Measurements from ENCODE around the gene GABPB1. TPM values are rescaled to one million over a fixed set of nuclear protein-coding genes. Genes with fewer than 3 reads are reported as not detected.

Gene GABPB1
- total and polyA plus RNA-seq, 2 of the 13 experiments (the other 11 are each of a cell fraction or from before 2014, with no cell fraction given) = 17.5 to 39.5 TPM

- TF ChIP-seq ZNF737 (CRISPR knock-in tag; IDR thresholded peaks at IDR 0.05; ENCODE audit: borderline replicate concordance) (0 out of 2 replicates have a peak, but pooled peaks have one; percentile 70), NR2F2 (IDR thresholded peaks at IDR 0.05; ENCODE audit: borderline replicate concordance, low read depth) (peak; percentile 12; the same call in 1 of the 2 replicates), TP53 (CRISPR knock-in tag; conservative IDR thresholded peaks at IDR 0.05) (no peak), ZNF598 (CRISPR knock-in tag; IDR thresholded peaks at IDR 0.05; ENCODE audit: borderline replicate concordance) (no peak), RBM22 (optimal IDR thresholded peaks at IDR 0.05; ENCODE audit: low read length) (no peak), ZMAT3 (CRISPR knock-in tag; conservative IDR thresholded peaks at IDR 0.05) (no peak), ZNF260 (CRISPR knock-in tag; IDR thresholded peaks at IDR 0.05; ENCODE audit: borderline replicate concordance, low read depth) (no peak), SIN3A (IDR thresholded peaks at IDR 0.05; ENCODE audit: borderline replicate concordance, low read depth, low read length) (no peak; the same call in 1 of the 2 replicates), DMTF1 (CRISPR knock-in tag; IDR thresholded peaks at IDR 0.05) (no peak), ZNF33A (CRISPR knock-in tag; IDR thresholded peaks at IDR 0.05; ENCODE audit: borderline replicate concordance) (no peak), ZNF317 (CRISPR knock-in tag; IDR thresholded peaks at IDR 0.05) (no peak), ZNF687 (CRISPR knock-in tag; IDR thresholded peaks at IDR 0.05) (no peak; the same call in 1 of the 2 replicates), PHF21A (CRISPR knock-in tag; IDR thresholded peaks at IDR 0.05) (no peak), ZFP37 (CRISPR knock-in tag; IDR thresholded peaks at IDR 0.05; ENCODE audit: borderline replicate concordance) (0 out of 2 replicates have a peak, but pooled peaks have one; percentile 34), HDAC1 (CRISPR knock-in tag; IDR thresholded peaks at IDR 0.05) (peak; percentile 21; the same call in 1 of the 2 replicates), ZNF569 (CRISPR knock-in tag; IDR thresholded peaks at IDR 0.05; ENCODE audit: borderline replicate concordance) (no peak), CHCHD3 (CRISPR knock-in tag; IDR thresholded peaks at IDR 0.05) (peak; percentile 74), RORA (CRISPR knock-in tag; IDR thresholded peaks at IDR 0.05) (no peak), ZNF772 (CRISPR knock-in tag; IDR thresholded peaks at IDR 0.05) (no peak), ZNF264 (CRISPR knock-in tag; IDR thresholded peaks at IDR 0.05) (no peak), ZNF362 (CRISPR knock-in tag; IDR thresholded peaks at IDR 0.05; ENCODE audit: borderline replicate concordance) (no peak), U2AF2 (IDR thresholded peaks at IDR 0.05; ENCODE audit: low read depth, low read length) (no peak)
Measured at GRCh38 chr15:50353975-50354837, 792 bp downstream of the GABPB1 start (continued).

All from HepG2 (cell line).